PFSK-1 (cell line): ENCODE results near the gene MYL3.

Experiments used
- POLR2AphosphoS5 ChIP-seq: IDR thresholded peaks from 2 replicates; pipeline ENCODE4 v1.6.1; 2012; ENCODE audit warnings: low read depth, mild to moderate bottlenecking, control low read depth, low read length, moderate library complexity
- SIN3A ChIP-seq: IDR thresholded peaks from 2 replicates; pipeline ENCODE4 v1.6.1; 2012; ENCODE audit warnings: mild to moderate bottlenecking, low read length, moderate library complexity, borderline replicate concordance; ENCODE audit not compliant: insufficient read depth
- TAF1 ChIP-seq: IDR thresholded peaks from 2 replicates; pipeline ENCODE4 v1.6.1; 2012; ENCODE audit warnings: low read length, control low read depth, borderline replicate concordance; ENCODE audit not compliant: insufficient read depth
- TF ChIP-seq, protein P1 (sequence below), 2 experiments: IDR thresholded peaks; 2 replicates each; pipeline versions ENCODE4 v1.6.1 to v1.8.0; 2011 to 2012; ENCODE audit warnings: low read depth in 2 of 2, low read length in 2 of 2, control low read depth in 1 of 2, inconsistent platforms in 1 of 2, mild to moderate bottlenecking in 1 of 2, moderate library complexity in 1 of 2; ENCODE audit not compliant: insufficient read depth in 1 of 2

DNA sequence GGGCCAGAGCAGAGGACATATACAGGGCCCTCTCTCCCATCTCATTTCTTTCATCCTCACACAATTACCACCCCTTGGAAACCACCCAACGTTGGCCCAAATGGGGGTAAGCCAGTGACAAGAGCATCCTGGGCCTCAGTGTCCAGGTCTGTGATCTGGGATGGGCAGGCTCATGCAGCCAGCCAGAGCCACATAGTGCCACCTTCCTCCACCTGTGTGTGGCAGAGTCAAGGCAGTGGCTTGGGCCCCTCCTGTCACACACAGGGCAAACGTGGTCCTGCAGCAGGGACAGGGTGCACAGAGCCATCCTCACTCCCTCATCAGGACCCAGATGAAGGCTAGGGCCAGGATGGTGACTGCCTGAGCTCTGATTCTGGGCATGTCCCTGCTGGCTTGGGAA, 2.3 kb upstream of the MYL3 start:
- no peak for TF ChIP-seq POLR2AphosphoS5
- TF ChIP-seq TAF1: no peak
- TF ChIP-seq, protein P1, sequence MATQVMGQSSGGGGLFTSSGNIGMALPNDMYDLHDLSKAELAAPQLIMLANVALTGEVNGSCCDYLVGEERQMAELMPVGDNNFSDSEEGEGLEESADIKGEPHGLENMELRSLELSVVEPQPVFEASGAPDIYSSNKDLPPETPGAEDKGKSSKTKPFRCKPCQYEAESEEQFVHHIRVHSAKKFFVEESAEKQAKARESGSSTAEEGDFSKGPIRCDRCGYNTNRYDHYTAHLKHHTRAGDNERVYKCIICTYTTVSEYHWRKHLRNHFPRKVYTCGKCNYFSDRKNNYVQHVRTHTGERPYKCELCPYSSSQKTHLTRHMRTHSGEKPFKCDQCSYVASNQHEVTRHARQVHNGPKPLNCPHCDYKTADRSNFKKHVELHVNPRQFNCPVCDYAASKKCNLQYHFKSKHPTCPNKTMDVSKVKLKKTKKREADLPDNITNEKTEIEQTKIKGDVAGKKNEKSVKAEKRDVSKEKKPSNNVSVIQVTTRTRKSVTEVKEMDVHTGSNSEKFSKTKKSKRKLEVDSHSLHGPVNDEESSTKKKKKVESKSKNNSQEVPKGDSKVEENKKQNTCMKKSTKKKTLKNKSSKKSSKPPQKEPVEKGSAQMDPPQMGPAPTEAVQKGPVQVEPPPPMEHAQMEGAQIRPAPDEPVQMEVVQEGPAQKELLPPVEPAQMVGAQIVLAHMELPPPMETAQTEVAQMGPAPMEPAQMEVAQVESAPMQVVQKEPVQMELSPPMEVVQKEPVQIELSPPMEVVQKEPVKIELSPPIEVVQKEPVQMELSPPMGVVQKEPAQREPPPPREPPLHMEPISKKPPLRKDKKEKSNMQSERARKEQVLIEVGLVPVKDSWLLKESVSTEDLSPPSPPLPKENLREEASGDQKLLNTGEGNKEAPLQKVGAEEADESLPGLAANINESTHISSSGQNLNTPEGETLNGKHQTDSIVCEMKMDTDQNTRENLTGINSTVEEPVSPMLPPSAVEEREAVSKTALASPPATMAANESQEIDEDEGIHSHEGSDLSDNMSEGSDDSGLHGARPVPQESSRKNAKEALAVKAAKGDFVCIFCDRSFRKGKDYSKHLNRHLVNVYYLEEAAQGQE (IDR thresholded peaks at IDR 0.05; ENCODE audit: insufficient read depth in 1 of 2, low read depth in 2 of 2, low read length in 2 of 2): no peak
- no peak for TF ChIP-seq SIN3A
